Measurements from ENCODE around the gene CARF.

The CARF gene

GRCh38 chr2:203016716-203017115 lies 104.6 kb downstream of the CARF start:
- DNase-seq (ENCODE audit: extremely low spot score): no peak
- TF ChIP-seq, protein P1, sequence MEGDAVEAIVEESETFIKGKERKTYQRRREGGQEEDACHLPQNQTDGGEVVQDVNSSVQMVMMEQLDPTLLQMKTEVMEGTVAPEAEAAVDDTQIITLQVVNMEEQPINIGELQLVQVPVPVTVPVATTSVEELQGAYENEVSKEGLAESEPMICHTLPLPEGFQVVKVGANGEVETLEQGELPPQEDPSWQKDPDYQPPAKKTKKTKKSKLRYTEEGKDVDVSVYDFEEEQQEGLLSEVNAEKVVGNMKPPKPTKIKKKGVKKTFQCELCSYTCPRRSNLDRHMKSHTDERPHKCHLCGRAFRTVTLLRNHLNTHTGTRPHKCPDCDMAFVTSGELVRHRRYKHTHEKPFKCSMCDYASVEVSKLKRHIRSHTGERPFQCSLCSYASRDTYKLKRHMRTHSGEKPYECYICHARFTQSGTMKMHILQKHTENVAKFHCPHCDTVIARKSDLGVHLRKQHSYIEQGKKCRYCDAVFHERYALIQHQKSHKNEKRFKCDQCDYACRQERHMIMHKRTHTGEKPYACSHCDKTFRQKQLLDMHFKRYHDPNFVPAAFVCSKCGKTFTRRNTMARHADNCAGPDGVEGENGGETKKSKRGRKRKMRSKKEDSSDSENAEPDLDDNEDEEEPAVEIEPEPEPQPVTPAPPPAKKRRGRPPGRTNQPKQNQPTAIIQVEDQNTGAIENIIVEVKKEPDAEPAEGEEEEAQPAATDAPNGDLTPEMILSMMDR (IDR thresholded peaks at IDR 0.05; ENCODE audit: control extremely low read depth, extremely low read depth, low read depth, missing control alignments): no peak
- ChIA-PET POLR2A (no interaction called here), CTCF (interaction anchor here (1.5 to 1.8 kb wide), 3 partner anchors 13 to 19 kb away, joined by 3 to 7 read pairs (median 5); no protein-coding TSS in a partner anchor)

DNA sequence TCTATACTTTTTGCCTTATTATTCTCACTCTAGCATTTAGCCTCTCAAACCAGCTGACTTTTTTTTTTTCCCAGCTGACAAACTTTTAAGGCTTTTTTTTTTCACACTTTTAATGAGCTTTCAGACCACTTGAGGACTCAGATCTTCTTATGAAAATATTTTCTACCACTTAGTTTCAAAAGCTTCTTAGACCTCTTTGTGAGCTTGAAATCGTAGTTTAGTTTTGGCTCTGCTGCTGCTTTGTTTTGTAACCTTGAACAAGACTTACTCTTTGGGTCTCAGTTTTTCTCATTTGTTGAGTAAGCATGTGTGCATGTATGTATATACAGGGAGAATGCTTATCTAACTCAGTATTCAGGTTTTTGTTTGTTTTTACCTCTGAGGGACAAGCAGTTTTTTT lies 106.1 kb downstream of the CARF start:
- CTCF ChIA-PET: interaction anchor here (1.1 to 1.8 kb wide), 5 partner anchors 9 to 106 kb away, joined by 3 to 7 read pairs (median 4); partner anchors contain the start of genes CARF and WDR12
- POLR2A ChIA-PET: no interaction called here
- no peak for DNase-seq (ENCODE audit: extremely low spot score)
- TF ChIP-seq, protein P1 (IDR thresholded peaks at IDR 0.05; ENCODE audit: control extremely low read depth, extremely low read depth, low read depth, missing control alignments): no peak

GRCh38 chr2:203019142-203019541 lies 107.1 kb downstream of the CARF start:
- no peak for DNase-seq (ENCODE audit: extremely low spot score)
- ChIA-PET CTCF (interaction anchor here (1.1 to 1.5 kb wide), 2 partner anchors 10 to 107 kb away, joined by 3 to 4 read pairs; partner anchors contain the start of genes CARF and WDR12), POLR2A (no interaction called here)
- TF ChIP-seq, protein P1 (IDR thresholded peaks at IDR 0.05; ENCODE audit: control extremely low read depth, extremely low read depth, low read depth, missing control alignments): no peak

DNA sequence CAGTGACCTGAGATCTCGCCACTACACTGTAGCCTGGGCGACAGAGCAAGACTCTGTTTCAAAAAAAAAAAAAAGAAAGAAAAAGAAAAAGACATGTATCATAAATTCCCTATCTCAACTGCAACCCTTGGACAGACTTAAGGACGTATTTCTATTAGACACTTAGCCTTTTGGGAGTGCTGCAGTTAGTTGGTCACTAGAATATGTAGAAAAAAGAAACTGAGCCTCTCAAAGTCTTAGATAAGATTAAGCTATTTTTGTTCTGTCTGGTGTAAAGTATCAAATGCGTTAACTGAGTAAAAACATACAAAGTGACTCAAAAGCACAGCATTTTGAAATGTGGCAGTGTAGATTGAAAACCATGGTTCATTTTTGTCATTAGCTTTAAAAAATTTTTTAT lies 109.9 kb downstream of the CARF start:
- TF ChIP-seq, protein P1 (IDR thresholded peaks at IDR 0.05; ENCODE audit: control extremely low read depth, extremely low read depth, low read depth, missing control alignments): no peak
- ChIA-PET CTCF (interaction anchor here (1.3 kb wide), 1 partner anchor 15 kb away, joined by 3 read pairs; no protein-coding TSS in a partner anchor), POLR2A (no interaction called here)
- no peak for DNase-seq (ENCODE audit: extremely low spot score)

- CTCF ChIA-PET: interaction anchor here (1.1 kb wide), 1 partner anchor 12 kb away, joined by 4 read pairs; no protein-coding TSS in a partner anchor
- POLR2A ChIA-PET: no interaction called here
- TF ChIP-seq, protein P1 (IDR thresholded peaks at IDR 0.05; ENCODE audit: control extremely low read depth, extremely low read depth, low read depth, missing control alignments): no peak
- DNase-seq (ENCODE audit: extremely low spot score): no peak
Measured at GRCh38 chr2:203022751-203023150, 110.7 kb downstream of the CARF start.

DNA sequence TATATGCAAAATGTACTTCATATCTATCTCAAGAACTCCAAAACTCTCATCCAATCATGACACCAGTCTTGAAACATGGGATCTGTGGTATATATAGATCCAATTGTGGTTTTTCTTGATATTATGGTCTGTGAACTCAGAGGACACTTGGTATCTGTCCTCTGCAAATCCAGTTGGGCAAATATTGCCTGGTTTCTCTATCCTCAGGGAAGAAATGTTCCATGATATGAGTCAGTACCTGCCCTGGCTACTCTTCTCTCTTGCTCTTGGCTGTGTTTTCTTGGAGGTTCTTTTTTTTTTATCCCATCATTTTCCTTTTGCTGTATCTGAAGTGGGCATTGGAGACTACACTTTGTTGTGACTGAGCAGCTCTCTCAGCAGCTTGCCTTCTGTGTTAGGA lies 113.5 kb downstream of the CARF start:
- CTCF ChIA-PET: interaction anchor here (1.4 kb wide), 1 partner anchor 24 kb away, joined by 4 read pairs; no protein-coding TSS in a partner anchor
- DNase-seq (ENCODE audit: extremely low spot score): no peak
- TF ChIP-seq, protein P1 (IDR thresholded peaks at IDR 0.05; ENCODE audit: control extremely low read depth, extremely low read depth, low read depth, missing control alignments): no peak
- POLR2A ChIA-PET: no interaction called here
